Colonic mucosa (tissue), 4 donors: ENCODE measurements around the gene KRT12. TPM values are rescaled to one million over a fixed set of nuclear protein-coding genes. Genes with fewer than 3 reads are reported as not detected.

Experiments
- DNase-seq: peaks from one replicate; pipeline ENCODE4 v3.0.0-alpha.2; 2020
- H3K27ac ChIP-seq: fragments of 200-600 bp; one replicate; pipeline ENCODE4 v1.8.0; 2021
- H3K27me3 ChIP-seq: fragments of 200-600 bp; one replicate; pipeline ENCODE4 v1.8.0; 2021
- H3K36me3 ChIP-seq: fragments of 200-600 bp; one replicate; pipeline ENCODE4 v1.8.0; 2021
- H3K4me1 ChIP-seq: fragments of 200-600 bp; one replicate; pipeline ENCODE4 v1.8.0; 2021; ENCODE audit warnings: mild to moderate bottlenecking
- H3K4me3 ChIP-seq: fragments of 200-600 bp; one replicate; pipeline ENCODE4 v1.8.0; 2021
- H3K9ac ChIP-seq, 2 donors: one replicate each; pipeline ENCODE4 v1.7.0; 2013; ENCODE audit warnings: control low read depth in 2 of 2, low read depth in 2 of 2, low read length in 2 of 2
- H3K9me3 ChIP-seq: fragments of 200-600 bp; one replicate; pipeline ENCODE4 v1.8.0; 2021
- CTCF ChIP-seq: fragments of 200-600 bp; IDR thresholded peaks from one replicate; pipeline ENCODE4 v1.8.0; 2022; ENCODE audit warnings: antibody characterized with exemption, mild to moderate bottlenecking
- intact Hi-C: fragments of 100-400 bp; cut with DNase I; formaldehyde crosslinking; loops from one replicate; pipeline ENCODE4 v1.14.1; 2022
- total RNA-seq, 2 donors: library from RNA; stranded (reverse); fragmentation: NEBNext Ultra II Directional in 1 of 2; extraction: Animal tissue kit (Norgen Biotek cat#: 25700) in 1 of 2; gene quantifications; one replicate each; pipeline ENCODE4 v1.2.1, GENCODE V29; 2021
- donor health status: healthy.
- donor health status: DM: no; HTN: no; CAD: no.
- donor health status: DM: no; HTN: no; CAD: no.

KRT12 gene
- total RNA-seq = 1 to 10 TPM; 2.2 to 4.4 TPM

- Histone ChIP-seq H3K9ac (no peak within 1 kb of the TSS), H3K9me3 (no peaks in the 10 kb centered on the region), H3K4me1 (no peaks in the 10 kb centered on the region), H3K36me3 (no peaks in the 10 kb centered on the region), H3K27ac (no peak within 1 kb of the TSS), H3K4me3 (no peak within 1 kb of the TSS), H3K27me3 (no peaks in the 10 kb centered on the region)
- DNase-seq = no peak
- TF ChIP-seq CTCF = no peak
- intact Hi-C loops = no loop called here
Measured at GRCh38 chr17:40866838-40867237, at the start of gene KRT12. TSS of gene KRT12 (minus strand) at chr17:40867223. CDS start at chr17:40867186, 37 bp downstream.

DNA sequence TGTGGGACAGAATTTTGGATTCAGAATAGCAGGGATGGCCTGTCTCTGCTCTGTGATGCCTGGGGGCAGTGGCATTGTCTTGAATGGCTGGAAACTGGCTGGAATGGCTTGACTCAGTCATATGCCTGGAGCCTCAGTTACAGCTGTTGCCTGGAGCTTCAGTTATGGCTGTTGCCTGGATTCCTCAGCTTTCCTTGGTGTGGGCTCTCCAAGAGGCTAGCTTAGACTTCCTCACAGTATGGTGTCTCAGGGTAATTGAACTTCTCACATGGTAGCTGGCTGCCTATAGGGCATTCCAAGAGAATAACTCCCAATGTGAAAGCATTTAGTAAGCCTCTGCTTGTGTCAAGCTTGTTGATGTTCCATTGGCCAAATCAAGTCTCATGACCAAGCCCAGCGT is 49.3 kb upstream of the KRT12 start:
- Histone ChIP-seq H3K4me1 (no peaks in the 10 kb centered on the region), H3K27ac (no peak overlapping the region), H3K27me3 (no peaks in the 10 kb centered on the region), H3K9ac (no peak overlapping the region), H3K9me3 (no peaks in the 10 kb centered on the region), H3K4me3 (no peak overlapping the region), H3K36me3 (no peaks in the 10 kb centered on the region)
- TF ChIP-seq CTCF = no peak
- intact Hi-C loops = no loop called here
- no peak for DNase-seq

DNA sequence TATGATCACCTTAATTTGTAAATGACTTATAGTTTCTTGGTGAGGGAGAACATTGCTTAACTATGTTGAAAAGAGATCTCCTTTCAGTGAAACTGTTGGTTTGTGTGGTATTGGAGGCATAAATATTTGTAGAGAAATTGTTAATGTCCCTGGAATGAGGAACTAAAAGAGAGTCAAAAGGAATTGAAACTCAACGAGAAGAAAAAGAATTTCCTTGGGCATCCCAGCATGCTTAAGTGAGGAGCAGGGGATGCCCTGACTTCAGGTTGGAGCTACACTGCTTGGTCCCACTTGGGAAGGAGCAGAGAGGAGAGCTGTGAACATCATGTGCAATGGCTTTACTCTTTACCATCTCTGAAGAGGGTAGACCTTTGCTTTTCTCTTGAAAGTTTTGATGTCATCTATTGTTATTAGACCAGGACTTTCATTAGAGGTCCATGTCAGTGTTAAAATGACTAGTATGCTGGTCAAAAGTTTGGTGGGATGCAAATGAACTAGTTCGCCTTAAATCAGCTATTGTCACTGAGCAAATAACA is 48.8 kb upstream of the KRT12 start:
- intact Hi-C loops = no loop called here
- Histone ChIP-seq H3K36me3 (no peaks in the 10 kb centered on the region), H3K9ac (no peak overlapping the region), H3K4me3 (no peak overlapping the region), H3K4me1 (no peaks in the 10 kb centered on the region), H3K9me3 (no peaks in the 10 kb centered on the region), H3K27ac (no peak overlapping the region), H3K27me3 (no peaks in the 10 kb centered on the region)
- DNase-seq = no peak
- no peak for TF ChIP-seq CTCF

GRCh38 chr17:40915199-40915661 is 48.2 kb upstream of the KRT12 start:
- H3K36me3 ChIP-seq = no peaks in the 10 kb centered on the region
- DNase-seq = no peak
- no peak overlapping the region for H3K4me3 ChIP-seq
- intact Hi-C loops = no loop called here
- no peak overlapping the region for H3K9ac ChIP-seq
- H3K27ac ChIP-seq = no peak overlapping the region
- H3K9me3 ChIP-seq = no peaks in the 10 kb centered on the region
- no peaks in the 10 kb centered on the region for H3K4me1 ChIP-seq
- no peaks in the 10 kb centered on the region for H3K27me3 ChIP-seq
- no peak for TF ChIP-seq CTCF

DNA sequence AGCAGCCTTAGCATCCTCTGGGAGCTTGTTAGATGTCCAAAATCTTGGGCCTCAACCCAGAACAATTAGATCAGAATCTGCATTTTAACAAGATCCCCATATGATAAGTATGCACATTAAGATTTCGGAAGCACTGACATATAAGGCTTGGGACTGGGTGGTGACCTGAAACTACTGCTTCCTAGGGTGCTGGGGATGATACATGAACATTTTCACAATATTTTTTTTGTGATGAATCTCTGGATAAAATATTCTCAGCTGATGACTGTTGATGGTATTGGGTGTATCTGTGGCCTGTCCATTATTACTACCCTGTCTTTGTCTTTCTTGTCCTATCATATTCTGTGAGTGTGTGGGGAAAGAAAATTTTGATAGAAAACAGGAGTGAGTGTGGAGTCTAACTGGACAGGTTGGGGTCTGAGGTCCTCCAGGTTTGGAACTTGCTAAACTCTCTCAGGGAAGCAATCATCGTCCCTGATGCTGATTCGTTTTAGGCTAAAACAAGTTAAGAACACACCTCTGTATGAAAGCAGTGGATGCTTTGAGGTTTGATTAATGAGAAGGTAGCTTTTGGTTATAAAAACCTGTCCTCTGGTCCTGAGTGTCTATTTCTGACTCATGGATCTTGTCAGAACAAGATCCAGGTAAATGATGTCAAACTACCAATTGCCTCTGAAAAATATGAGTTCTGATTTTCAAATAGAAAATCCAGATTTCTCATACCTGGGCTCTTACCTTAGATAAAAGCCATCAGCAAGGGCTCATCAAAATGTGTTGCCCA is 47.2 kb upstream of the KRT12 start:
- Histone ChIP-seq H3K4me3 (no peak overlapping the region), H3K9me3 (no peaks in the 10 kb centered on the region), H3K27ac (no peak overlapping the region), H3K27me3 (no peaks in the 10 kb centered on the region), H3K9ac (no peak overlapping the region), H3K36me3 (no peaks in the 10 kb centered on the region), H3K4me1 (no peaks in the 10 kb centered on the region)
- intact Hi-C loops = no loop called here
- DNase-seq = no peak
- no peak for TF ChIP-seq CTCF
